IMR-90 (cell line): ENCODE data around the gene SLC4A3. TPM values are rescaled to one million over a fixed set of nuclear protein-coding genes. Genes with fewer than 3 reads are reported as not detected.

Experiments
- ATAC-seq: fragments of 200-7000 bp; cut with Tn5 transposase; 2 replicates; pipeline ENCODE4 v1.9.1; 2020; ENCODE audit warnings: low read depth, mild to moderate bottlenecking, moderate library complexity
- BruUV-seq: library from RNA; stranded (reverse); fragments of 400-500 nt; replicated peaks from 2 replicates; lab custom pipeline; 2021; lab: Mats Ljungman, UMichigan
- CTCF ChIA-PET: fragments of 300-600 bp; formaldehyde crosslinking; extraction: SDS; loops from one replicate; lab custom pipeline; 2021; ENCODE audit warnings: antibody characterized with exemption; lab: Yijun Ruan, JAX
- POLR2A ChIA-PET: fragments of 300-600 bp; sonication (Branson Sonifier 250); formaldehyde crosslinking; loops from one replicate; lab custom pipeline; 2022; ENCODE audit warnings: antibody characterized with exemption; ENCODE audit not compliant: unreplicated experiment; lab: Charles Lee
- DNase-seq: peaks from one replicate; pipeline ENCODE4 v3.0.0; 2013
- H2AFZ ChIP-seq: replicated peaks from 2 replicates; pipeline ENCODE3; 2013; ENCODE audit warnings: low read length, mild to moderate bottlenecking; ENCODE audit not compliant: poor library complexity
- H2AK5ac ChIP-seq: 2 replicates; pipeline ENCODE4 v1.6.1; 2013; ENCODE audit warnings: low read depth, low read length, inconsistent platforms
- H2AK9ac ChIP-seq: replicated peaks from 2 replicates; pipeline ENCODE3; 2013; ENCODE audit warnings: mild to moderate bottlenecking, low read depth, low read length, moderate library complexity; ENCODE audit not compliant: poor library complexity
- H2BK120ac ChIP-seq: 2 replicates; pipeline ENCODE4 v1.6.1; 2013; ENCODE audit warnings: low read depth, low read length, inconsistent platforms
- H2BK15ac ChIP-seq: 3 replicates; pipeline ENCODE4 v1.6.1; 2013; ENCODE audit warnings: low read depth, low read length, inconsistent platforms
- H2BK20ac ChIP-seq: 2 replicates; pipeline ENCODE4 v1.6.1; 2013; ENCODE audit warnings: low read depth, mild to moderate bottlenecking, inconsistent platforms, low read length, moderate library complexity
- H2BK5ac ChIP-seq: 2 replicates; pipeline ENCODE4 v1.6.1; 2013; ENCODE audit warnings: mild to moderate bottlenecking, low read depth, low read length, inconsistent platforms; ENCODE audit not compliant: poor library complexity, severe bottlenecking
- H3K14ac ChIP-seq: replicated peaks from 2 replicates; pipeline ENCODE4 v1.6.1; 2013; ENCODE audit warnings: low read depth, low read length, inconsistent platforms
- H3K18ac ChIP-seq: 2 replicates; pipeline ENCODE4 v1.6.1; 2013; ENCODE audit warnings: low read depth, low read length, control low read depth
- H3K23ac ChIP-seq: 2 replicates; pipeline ENCODE4 v1.6.1; 2013; ENCODE audit warnings: low read depth, low read length, inconsistent platforms
- H3K27ac ChIP-seq: 2 replicates; pipeline ENCODE4 v1.5.1; 2013; ENCODE audit warnings: mild to moderate bottlenecking, control low read depth, low read length; ENCODE audit not compliant: insufficient read depth
- H3K27me3 ChIP-seq: 2 replicates; pipeline ENCODE4 v1.6.1; 2013; ENCODE audit warnings: low read length; ENCODE audit not compliant: control insufficient read depth, insufficient read depth
- H3K36me3 ChIP-seq: 2 replicates; pipeline ENCODE4 v1.6.1; 2013; ENCODE audit warnings: low read length, mixed read lengths; ENCODE audit not compliant: control insufficient read depth, insufficient read depth
- H3K4ac ChIP-seq: 2 replicates; pipeline ENCODE4 v1.6.1; 2013; ENCODE audit warnings: low read depth, low read length, inconsistent platforms
- H3K4me1 ChIP-seq: 2 replicates; pipeline ENCODE4 v1.6.1; 2013; ENCODE audit warnings: low read length, mixed read lengths; ENCODE audit not compliant: control insufficient read depth, insufficient read depth
- H3K4me2 ChIP-seq: 2 replicates; pipeline ENCODE4 v1.6.1; 2013; ENCODE audit warnings: low read depth, mild to moderate bottlenecking, control low read depth, low read length, moderate library complexity
- H3K4me3 ChIP-seq: 2 replicates; pipeline ENCODE4 v1.5.1; 2013; ENCODE audit warnings: low read depth, mild to moderate bottlenecking, control low read depth, low read length, moderate library complexity; ENCODE audit not compliant: insufficient read depth
- H3K56ac ChIP-seq: 2 replicates; pipeline ENCODE4 v1.6.1; 2013; ENCODE audit warnings: low read length, inconsistent platforms; ENCODE audit not compliant: insufficient read depth; ENCODE audit errors: extremely low read depth
- H3K79me1 ChIP-seq, 2 experiments: 2 replicates each; pipeline ENCODE4 v1.6.1; 2013; ENCODE audit warnings: low read length in 2 of 2, inconsistent platforms in 1 of 2, low read depth in 1 of 2
- H3K9ac ChIP-seq: 2 replicates; pipeline ENCODE4 v1.6.1; 2013; ENCODE audit warnings: low read depth, low read length, control low read depth
- H3K9me1 ChIP-seq: 2 replicates; pipeline ENCODE4 v1.6.1; 2013; ENCODE audit warnings: low read length, inconsistent platforms; ENCODE audit not compliant: insufficient read depth
- H3K9me3 ChIP-seq: 2 replicates; pipeline ENCODE4 v1.6.1; 2013; ENCODE audit warnings: low read length; ENCODE audit not compliant: control insufficient read depth, insufficient read depth
- H4K20me1 ChIP-seq: 2 replicates; pipeline ENCODE4 v1.6.1; 2013; ENCODE audit warnings: low read length, inconsistent platforms; ENCODE audit not compliant: insufficient read depth
- H4K5ac ChIP-seq: 2 replicates; pipeline ENCODE4 v1.6.1; 2013; ENCODE audit warnings: mild to moderate bottlenecking, low read depth, low read length, control low read depth
- H4K8ac ChIP-seq, 2 experiments: 2 replicates each; pipeline ENCODE4 v1.6.1; 2013; ENCODE audit warnings: low read depth in 2 of 2, low read length in 2 of 2, control low read depth in 1 of 2, inconsistent platforms in 1 of 2
- H4K91ac ChIP-seq: 2 replicates; pipeline ENCODE4 v1.6.1; 2013; ENCODE audit warnings: low read depth, low read length, inconsistent platforms; ENCODE audit not compliant: insufficient read depth
- BHLHE40 ChIP-seq: fragments of 150-350 bp; IDR thresholded peaks from 2 replicates; pipeline ENCODE4 v1.6.1; 2016; ENCODE audit warnings: mild to moderate bottlenecking, low read depth, low read length
- NFE2L2 ChIP-seq: fragments of 150-350 bp; IDR thresholded peaks from 2 replicates; pipeline ENCODE4 v1.6.1; 2016; ENCODE audit warnings: low read depth, mild to moderate bottlenecking, low read length
- RCOR1 ChIP-seq: IDR thresholded peaks from 2 replicates; pipeline ENCODE4 v1.6.1; 2012; ENCODE audit warnings: mild to moderate bottlenecking, low read length, improper control_type of control experiment; ENCODE audit not compliant: insufficient replicate concordance
- WGBS, 2 experiments: methylation state at CpG; one replicate each; pipeline versions ENCODE4 v1.1.5 to v1.1.7; 2013; ENCODE audit warnings: missing lambda C conversion rate in 2 of 2; ENCODE audit not compliant: insufficient read length in 1 of 2; ENCODE audit errors: extremely low coverage in 2 of 2; 5-methylcytosine and 5-hydroxymethylcytosine counted together
- dilution Hi-C: fragments of 300-500 bp; cut with HindIII; formaldehyde crosslinking; loops from one replicate; pipeline ENCODE4 v1.14.3; 2018; ENCODE audit warnings: low sequenced_read_pairs; ENCODE audit not compliant: unreplicated experiment
- in situ Hi-C: fragments of 300-500 bp; cut with MboI; formaldehyde crosslinking; loops from 3 replicates; pipeline ENCODE4 v1.14.3; 2019; ENCODE audit warnings: low sequenced_read_pairs, inconsistent platforms, mixed read lengths
- intact Hi-C: fragments of 100-400 bp; cut with micrococcal nuclease; formaldehyde crosslinking; loops from 2 replicates; pipeline ENCODE4 v1.10.0; 2022
- polyA plus RNA-seq, 3 experiments: library from polyadenylated mRNA; depleted of rRNA; stranded (reverse); fragments of >200 nt; gene quantifications; 2 replicates each; pipeline ENCODE4 v1.2.3, GENCODE V29; 2012; ENCODE audit warnings: low replicate concordance in 1 of 3
- total RNA-seq: library from RNA; depleted of rRNA; stranded (reverse); fragments of >200 nt; gene quantifications from 2 replicates; pipeline ENCODE4 v1.2.3, GENCODE V29; 2012
- TF ChIP-seq, protein P1 (sequence below): fragments of 150-350 bp; IDR thresholded peaks from 2 replicates; pipeline ENCODE4 v1.6.1; 2016; ENCODE audit warnings: low read depth, mild to moderate bottlenecking, low read length, moderate library complexity, borderline replicate concordance

SLC4A3 gene
- total and polyA plus RNA-seq, 2 of the 4 experiments (the other 2 are of a cell fraction): 0.90 to 6.1 TPM

- H2AK9ac ChIP-seq: no peak overlapping the region
- H3K9me1 ChIP-seq: no peaks in the 10 kb centered on the region; the same call in 1 of the 2 replicates
- no peak overlapping the region for H3K27ac ChIP-seq
- H2BK15ac ChIP-seq: no peak overlapping the region; the same call in 2 of the 3 replicates
- H3K4ac ChIP-seq: no peak overlapping the region
- H3K9ac ChIP-seq: no peak overlapping the region
- no peaks in the 10 kb centered on the region for H3K79me1 ChIP-seq
- H3K4me2 ChIP-seq: no peak overlapping the region
- ChIA-PET CTCF (interaction anchor here (0.6 kb wide), 2 partner anchors 268 to 393 kb away, joined by 3 to 8 read pairs; no protein-coding TSS in a partner anchor), POLR2A (no interaction called here)
- in situ Hi-C loops: no loop called here
- H3K4me3 ChIP-seq: no peak overlapping the region
- no peak overlapping the region for H2BK5ac ChIP-seq
- no peak overlapping the region for H4K91ac ChIP-seq
- no peak overlapping the region for H3K56ac ChIP-seq
- DNase-seq: no peak
- TF ChIP-seq RCOR1: no peak
- TF ChIP-seq, protein P1, sequence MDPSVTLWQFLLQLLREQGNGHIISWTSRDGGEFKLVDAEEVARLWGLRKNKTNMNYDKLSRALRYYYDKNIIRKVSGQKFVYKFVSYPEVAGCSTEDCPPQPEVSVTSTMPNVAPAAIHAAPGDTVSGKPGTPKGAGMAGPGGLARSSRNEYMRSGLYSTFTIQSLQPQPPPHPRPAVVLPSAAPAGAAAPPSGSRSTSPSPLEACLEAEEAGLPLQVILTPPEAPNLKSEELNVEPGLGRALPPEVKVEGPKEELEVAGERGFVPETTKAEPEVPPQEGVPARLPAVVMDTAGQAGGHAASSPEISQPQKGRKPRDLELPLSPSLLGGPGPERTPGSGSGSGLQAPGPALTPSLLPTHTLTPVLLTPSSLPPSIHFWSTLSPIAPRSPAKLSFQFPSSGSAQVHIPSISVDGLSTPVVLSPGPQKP: no peak
- no peak for TF ChIP-seq NFE2L2
- TF ChIP-seq BHLHE40: no peak
- no peak overlapping the region for H2AFZ ChIP-seq
- BruUV-seq: no TSS peak
- no peak overlapping the region for H3K14ac ChIP-seq
- H3K27me3 ChIP-seq: no peaks in the 10 kb centered on the region; the same call in 1 of the 2 replicates
- H4K5ac ChIP-seq: no peak overlapping the region
- no peak overlapping the region for H3K18ac ChIP-seq
- dilution Hi-C loops: no loop called here
- intact Hi-C loops: no loop called here
- WGBS, 2 experiments: 80% methylated on average over 1 of the region's 4 CpGs; no CpG with 5 or more reads in 1 of the 2 experiments
- no peaks in the 10 kb centered on the region for H3K36me3 ChIP-seq
- H4K20me1 ChIP-seq: no peaks in the 10 kb centered on the region
- H2BK120ac ChIP-seq: no peak overlapping the region
- H2AK5ac ChIP-seq: no peak overlapping the region
- peak overlapping the region; percentile 6; the same call in 1 of the 2 replicates for H2BK20ac ChIP-seq
- no peak overlapping the region for H4K8ac ChIP-seq
- peaks cover 2% of the 10 kb centered on the region for H3K4me1 ChIP-seq
- no peak overlapping the region for H3K23ac ChIP-seq
- ATAC-seq: no peak
- H3K9me3 ChIP-seq: no peaks in the 10 kb centered on the region
Measured at GRCh38 chr2:219680958-219681693, 53.7 kb downstream of the SLC4A3 start.
